Measurements from ENCODE around the gene MICAL1. TPM values are rescaled to one million over a fixed set of nuclear protein-coding genes. Genes with fewer than 3 reads are reported as not detected.

The MICAL1 gene
- total and polyA plus RNA-seq, 3 experiments from 2014 or later = 18.8 to 34.7 (median 33.2) TPM

GRCh38 chr6:109436041-109436440 is 19.5 kb downstream of the MICAL1 start:
- no peak overlapping the region for H3K4me3 Mint-ChIP-seq
- no peak overlapping the region for H3K27ac Mint-ChIP-seq
- H3K9me3 ChIP-seq (ENCODE audit: low read length) = no peaks in the 10 kb centered on the region
- H3K27ac ChIP-seq (ENCODE audit: low read depth, low read length) = no peak overlapping the region
- DNase-seq = no peak
- CTCF ChIA-PET = interaction anchor here (0.8 kb wide), 1 partner anchor 52 kb away, joined by 3 read pairs; no protein-coding TSS in a partner anchor
- POLR2A ChIA-PET = no interaction called here
- H3K4me1 Mint-ChIP-seq = peaks cover 4 to 7% (median 6%) of the 10 kb centered on the region in 3 donors
- H3K27me3 ChIP-seq (ENCODE audit: insufficient read depth, low read length, poor library complexity, severe bottlenecking) = no peaks in the 10 kb centered on the region
- H3K36me3 ChIP-seq (ENCODE audit: insufficient read depth, low read length) = no peaks in the 10 kb centered on the region
- H3K36me3 Mint-ChIP-seq = peaks cover 0 to 3% (median 0%) of the 10 kb centered on the region in 3 donors
- H3K4me3 ChIP-seq (ENCODE audit: low read length) = no peak overlapping the region
- peaks cover 7% of the 10 kb centered on the region for H3K4me1 ChIP-seq (ENCODE audit: insufficient read depth, low read length)
- H3K9me3 Mint-ChIP-seq = no peaks in the 10 kb centered on the region
- H3K27me3 Mint-ChIP-seq = peaks cover 0 to 3% of the 10 kb centered on the region in 2 donors

- Mint-ChIP-seq H3K27me3 (peaks cover 0 to 3% of the 10 kb centered on the region in 2 donors), H3K27ac (peak overlapping the region in 2 of 8 donors; percentile 31 to 47), H3K36me3 (no peaks in the 10 kb centered on the region), H3K4me1 (no peaks in the 10 kb centered on the region), H3K4me3 (peak overlapping the region in 1 of 7 donors; percentile 56), H3K9me3 (no peaks in the 10 kb centered on the region)
- Histone ChIP-seq H3K27me3 (ENCODE audit: insufficient read depth, low read length, poor library complexity, severe bottlenecking) (no peaks in the 10 kb centered on the region), H3K27ac (ENCODE audit: low read depth, low read length) (no peak overlapping the region), H3K36me3 (ENCODE audit: insufficient read depth, low read length) (no peaks in the 10 kb centered on the region), H3K4me1 (ENCODE audit: insufficient read depth, low read length) (no peaks in the 10 kb centered on the region), H3K4me3 (ENCODE audit: low read length) (no peak overlapping the region), H3K9me3 (ENCODE audit: low read length) (no peaks in the 10 kb centered on the region)
- DNase-seq = no peak
- CTCF ChIA-PET = interaction anchor here (0.7 kb wide), 1 partner anchor 803 kb away, joined by 3 read pairs; no protein-coding TSS in a partner anchor
- POLR2A ChIA-PET = no interaction called here
Measured at GRCh38 chr6:109434456-109434855, 21.1 kb downstream of the MICAL1 start.

- peaks cover 0 to 4% (median 0%) of the 10 kb centered on the region in 3 donors for H3K4me1 Mint-ChIP-seq
- Histone ChIP-seq H3K4me3 (ENCODE audit: low read length) (no peak overlapping the region), H3K4me1 (ENCODE audit: insufficient read depth, low read length) (no peaks in the 10 kb centered on the region), H3K9me3 (ENCODE audit: low read length) (no peaks in the 10 kb centered on the region), H3K27me3 (ENCODE audit: insufficient read depth, low read length, poor library complexity, severe bottlenecking) (no peaks in the 10 kb centered on the region), H3K36me3 (ENCODE audit: insufficient read depth, low read length) (no peaks in the 10 kb centered on the region), H3K27ac (ENCODE audit: low read depth, low read length) (no peak overlapping the region)
- H3K36me3 Mint-ChIP-seq = no peaks in the 10 kb centered on the region
- peaks cover 0 to 3% of the 10 kb centered on the region in 2 donors for H3K27me3 Mint-ChIP-seq
- no peak overlapping the region for H3K27ac Mint-ChIP-seq
- no peaks in the 10 kb centered on the region for H3K9me3 Mint-ChIP-seq
- DNase-seq = no peak
- ChIA-PET CTCF (no interaction called here), POLR2A (no interaction called here)
- H3K4me3 Mint-ChIP-seq = no peak overlapping the region
Measured at GRCh38 chr6:109429496-109429895, 26.1 kb downstream of the MICAL1 start.

- DNase-seq = no peak
- POLR2A ChIA-PET = no interaction called here
- no peak overlapping the region for H3K27ac Mint-ChIP-seq
Measured at GRCh38 chr6:109428889-109429477, 26.6 kb downstream of the MICAL1 start.

GRCh38 chr6:109424946-109425345 is 30.6 kb downstream of the MICAL1 start:
- POLR2A ChIA-PET = no interaction called here

More at GRCh38 chr6:109428889-109429477, 26.6 kb downstream of the MICAL1 start:
- Histone ChIP-seq H3K4me3 (ENCODE audit: low read length) (no peak overlapping the region), H3K9me3 (ENCODE audit: low read length) (no peaks in the 10 kb centered on the region), H3K4me1 (ENCODE audit: insufficient read depth, low read length) (no peaks in the 10 kb centered on the region), H3K27me3 (ENCODE audit: insufficient read depth, low read length, poor library complexity, severe bottlenecking) (no peaks in the 10 kb centered on the region), H3K27ac (ENCODE audit: low read depth, low read length) (no peak overlapping the region), H3K36me3 (ENCODE audit: insufficient read depth, low read length) (no peaks in the 10 kb centered on the region)
- CTCF ChIA-PET = no interaction called here
- no peaks in the 10 kb centered on the region for H3K9me3 Mint-ChIP-seq
- H3K27me3 Mint-ChIP-seq = peaks cover 0 to 3% of the 10 kb centered on the region in 2 donors
- no peak overlapping the region for H3K4me3 Mint-ChIP-seq
- no peaks in the 10 kb centered on the region for H3K36me3 Mint-ChIP-seq
- peaks cover 0 to 4% (median 0%) of the 10 kb centered on the region in 3 donors for H3K4me1 Mint-ChIP-seq

GRCh38 chr6:109421184-109421583 is 34.4 kb downstream of the MICAL1 start:
- Mint-ChIP-seq H3K36me3 (peaks cover 0 to 2% (median 0%) of the 10 kb centered on the region in 3 donors), H3K4me3 (no peak overlapping the region), H3K9me3 (no peaks in the 10 kb centered on the region), H3K4me1 (peaks cover 0 to 4% (median 0%) of the 10 kb centered on the region in 3 donors), H3K27me3 (peaks cover 2 to 3% of the 10 kb centered on the region in 2 donors), H3K27ac (no peak overlapping the region)
- ChIA-PET POLR2A (no interaction called here), CTCF (no interaction called here)
- no peak overlapping the region for H3K4me3 ChIP-seq (ENCODE audit: low read length)
- H3K27ac ChIP-seq (ENCODE audit: low read depth, low read length) = no peak overlapping the region
- DNase-seq = no peak
- H3K9me3 ChIP-seq (ENCODE audit: low read length) = no peaks in the 10 kb centered on the region
- H3K4me1 ChIP-seq (ENCODE audit: insufficient read depth, low read length) = no peaks in the 10 kb centered on the region
- H3K36me3 ChIP-seq (ENCODE audit: insufficient read depth, low read length) = no peaks in the 10 kb centered on the region
- no peaks in the 10 kb centered on the region for H3K27me3 ChIP-seq (ENCODE audit: insufficient read depth, low read length, poor library complexity, severe bottlenecking)

More at GRCh38 chr6:109424946-109425345, 30.6 kb downstream of the MICAL1 start:
- H3K9me3 Mint-ChIP-seq = no peaks in the 10 kb centered on the region
- no peak for DNase-seq
- peaks cover 0 to 4% (median 0%) of the 10 kb centered on the region in 3 donors for H3K4me1 Mint-ChIP-seq
- CTCF ChIA-PET = no interaction called here
- Histone ChIP-seq H3K27me3 (ENCODE audit: insufficient read depth, low read length, poor library complexity, severe bottlenecking) (no peaks in the 10 kb centered on the region), H3K4me3 (ENCODE audit: low read length) (no peak overlapping the region), H3K9me3 (ENCODE audit: low read length) (no peaks in the 10 kb centered on the region), H3K4me1 (ENCODE audit: insufficient read depth, low read length) (no peaks in the 10 kb centered on the region), H3K36me3 (ENCODE audit: insufficient read depth, low read length) (no peaks in the 10 kb centered on the region), H3K27ac (ENCODE audit: low read depth, low read length) (no peak overlapping the region)
- no peak overlapping the region for H3K4me3 Mint-ChIP-seq
- peaks cover 0 to 2% of the 10 kb centered on the region in 2 donors for H3K27me3 Mint-ChIP-seq
- H3K27ac Mint-ChIP-seq = peak overlapping the region in 1 of 8 donors; percentile 57
- peaks cover 0 to 2% (median 0%) of the 10 kb centered on the region in 3 donors for H3K36me3 Mint-ChIP-seq

GRCh38 chr6:109420751-109421150 is 34.8 kb downstream of the MICAL1 start:
- POLR2A ChIA-PET = no interaction called here
- Mint-ChIP-seq H3K9me3 (no peaks in the 10 kb centered on the region), H3K4me3 (no peak overlapping the region), H3K36me3 (peaks cover 0 to 2% (median 0%) of the 10 kb centered on the region in 3 donors), H3K27me3 (peaks cover 2 to 3% of the 10 kb centered on the region in 2 donors), H3K4me1 (peaks cover 0 to 4% (median 0%) of the 10 kb centered on the region in 3 donors), H3K27ac (no peak overlapping the region)
- Histone ChIP-seq H3K4me1 (ENCODE audit: insufficient read depth, low read length) (no peaks in the 10 kb centered on the region), H3K9me3 (ENCODE audit: low read length) (no peaks in the 10 kb centered on the region), H3K27ac (ENCODE audit: low read depth, low read length) (no peak overlapping the region), H3K4me3 (ENCODE audit: low read length) (no peak overlapping the region), H3K27me3 (ENCODE audit: insufficient read depth, low read length, poor library complexity, severe bottlenecking) (no peaks in the 10 kb centered on the region), H3K36me3 (ENCODE audit: insufficient read depth, low read length) (no peaks in the 10 kb centered on the region)
- no peak for DNase-seq
- CTCF ChIA-PET = no interaction called here

- ChIA-PET POLR2A (no interaction called here), CTCF (no interaction called here)
- Histone ChIP-seq H3K27ac (ENCODE audit: low read depth, low read length) (no peak overlapping the region), H3K4me3 (ENCODE audit: low read length) (no peak overlapping the region), H3K27me3 (ENCODE audit: insufficient read depth, low read length, poor library complexity, severe bottlenecking) (no peaks in the 10 kb centered on the region), H3K36me3 (ENCODE audit: insufficient read depth, low read length) (no peaks in the 10 kb centered on the region), H3K9me3 (ENCODE audit: low read length) (no peaks in the 10 kb centered on the region), H3K4me1 (ENCODE audit: insufficient read depth, low read length) (no peaks in the 10 kb centered on the region)
- Mint-ChIP-seq H3K27me3 (peaks cover 2 to 3% of the 10 kb centered on the region in 2 donors), H3K36me3 (no peaks in the 10 kb centered on the region), H3K27ac (no peak overlapping the region), H3K4me1 (no peaks in the 10 kb centered on the region), H3K9me3 (peaks cover 0 to 1% (median 0%) of the 10 kb centered on the region in 5 donors), H3K4me3 (no peak overlapping the region)
- DNase-seq = no peak
Measured at GRCh38 chr6:109417646-109418045, 37.9 kb downstream of the MICAL1 start.
